A549 treated with CpdA at 1 μM for 4 hours (cell line): Measurements from ENCODE around the gene STX2. TPM values are rescaled to one million over a fixed set of nuclear protein-coding genes. Genes with fewer than 3 reads are reported as not detected.

Experiments used
- total RNA-seq: library from RNA; stranded (reverse); fragments of 200-300 nt; extraction: Qiagen RNA extraction; gene quantifications from 5 replicates; pipeline ENCODE4 v1.2.3, GENCODE V29; 2022; ENCODE audit warnings: low read depth

The STX2 gene
- total RNA-seq, result 18.8 to 26.8 TPM (median 21.6 TPM) in 5 replicates

GRCh38 chr12:130838951-130839769, at the start of gene STX2:
Gene STX2, minus strand, starts transcription at chr12:130839250. Its CDS starts 151 bp downstream, at chr12:130839099.

GRCh38 chr12:130871286-130872178, 32.5 kb upstream of the STX2 start, which contains the start of gene RAN:
Gene RAN, plus strand, starts transcription at chr12:130872066. Its CDS starts 528 bp downstream, at chr12:130872594.

Other genes starting within 250 kb of the STX2 start
- 0.01 TPM in 1 of 5 replicates, not detected in the others for gene RIMBP2, start 123.0 kb downstream of the STX2 start, total RNA-seq
- 1,512 to 1,851 TPM (median 1,822 TPM) in 5 replicates for gene RAN, start 32.8 kb upstream of the STX2 start, total RNA-seq
- gene ADGRD1, start 114.7 kb upstream of the STX2 start, total RNA-seq, result 0.19 to 0.57 TPM (median 0.32 TPM) in 5 replicates